Daoy (cell line): ENCODE measurements around the gene INPP1. TPM values are rescaled to one million over a fixed set of nuclear protein-coding genes. Genes with fewer than 3 reads are reported as not detected.
A peak's percentile ranks its signal among the peaks of the same experiment; 100 is the strongest.
"Not testable (repeated sequence)": the region's sequence is repeated elsewhere in the genome, so short reads cannot be mapped to it uniquely, and the experiment has no call there.

Experiments
- DNase-seq: peaks from one replicate; pipeline ENCODE4 v3.0.0-alpha.2; 2015; ENCODE audit warnings: low read depth
- total RNA-seq: library from RNA; depleted of rRNA; stranded (reverse); fragments of >200 nt; shearing (Covaris generic); gene quantifications from 2 replicates; pipeline ENCODE4 v1.2.3, GENCODE V29; 2014; rRNA removed

INPP1 gene
- 6.2 and 12.1 TPM in 2 replicates for total RNA-seq

GRCh38 chr2:190343536-190344275, at the start of gene INPP1:
TSS of gene INPP1 (plus strand) at chr2:190343589. CDS start at chr2:190360103, 16,514 bp downstream.
- peak; percentile 64 for DNase-seq

GRCh38 chr2:190297880-190298279, 45.5 kb upstream of the INPP1 start:
- not testable (repeated sequence) for DNase-seq

- DNase-seq, result no peak
Observed at GRCh38 chr2:190301032-190301431, 42.4 kb upstream of the INPP1 start.

- DNase-seq, result no peak
Observed at GRCh38 chr2:190302052-190302451, 41.3 kb upstream of the INPP1 start.

- DNase-seq, result no peak
Observed at GRCh38 chr2:190303647-190304046, 39.7 kb upstream of the INPP1 start.

GRCh38 chr2:190304404-190304803, 39.0 kb upstream of the INPP1 start:
- DNase-seq, result no peak

GRCh38 chr2:190308031-190308430, 35.4 kb upstream of the INPP1 start:
- DNase-seq, result no peak

GRCh38 chr2:190311893-190312634, 31.3 kb upstream of the INPP1 start:
- DNase-seq, result no peak

GRCh38 chr2:190312635-190313025, 30.8 kb upstream of the INPP1 start:
- DNase-seq, result not testable (repeated sequence)

- DNase-seq, result no peak
Observed at GRCh38 chr2:190313880-190314279, 29.5 kb upstream of the INPP1 start.

- no peak for DNase-seq
Observed at GRCh38 chr2:190315273-190315672, 28.1 kb upstream of the INPP1 start.

- no peak for DNase-seq
Observed at GRCh38 chr2:190318514-190318913, 24.9 kb upstream of the INPP1 start.

GRCh38 chr2:190318931-190319554, 24.3 kb upstream of the INPP1 start:
- DNase-seq, result peak; percentile 11

- DNase-seq, result peak; percentile 99
Observed at GRCh38 chr2:190319555-190320498, 23.6 kb upstream of the INPP1 start, which contains the start of gene HIBCH. TSS of gene HIBCH (minus strand) at chr2:190319826. CDS start at chr2:190319750, 76 bp downstream.

- no peak for DNase-seq
Observed at GRCh38 chr2:190320696-190321095, 22.7 kb upstream of the INPP1 start.

GRCh38 chr2:190323406-190323805, 20.0 kb upstream of the INPP1 start:
- no peak for DNase-seq

- DNase-seq, result no peak
Observed at GRCh38 chr2:190325588-190325987, 17.8 kb upstream of the INPP1 start.

- no peak for DNase-seq
Observed at GRCh38 chr2:190327867-190328572, 15.4 kb upstream of the INPP1 start.

- no peak for DNase-seq
Observed at GRCh38 chr2:190328573-190329147, 14.7 kb upstream of the INPP1 start.

GRCh38 chr2:190333395-190333794, 10.0 kb upstream of the INPP1 start:
- no peak for DNase-seq
